Endodermal cell (in vitro differentiated cells): ENCODE data around the gene NLRP11. TPM values are rescaled to one million over a fixed set of nuclear protein-coding genes. Genes with fewer than 3 reads are reported as not detected.

Experiments
- DNase-seq: peaks from one replicate; pipeline ENCODE4 v3.0.0-alpha.2; 2017
- H3K27ac ChIP-seq: 2 replicates; pipeline ENCODE4 v1.5.1; 2013; ENCODE audit warnings: mild to moderate bottlenecking, low read depth, low read length, moderate library complexity
- H3K27me3 ChIP-seq: 2 replicates; pipeline ENCODE4 v1.6.1; 2013; ENCODE audit warnings: mild to moderate bottlenecking, low read length, moderate library complexity; ENCODE audit not compliant: insufficient read depth, control insufficient read depth, poor library complexity, severe bottlenecking
- H3K36me3 ChIP-seq: 2 replicates; pipeline ENCODE4 v1.7.0; 2013; ENCODE audit warnings: mild to moderate bottlenecking, low read length, moderate library complexity; ENCODE audit not compliant: control insufficient read depth, insufficient read depth
- H3K4me1 ChIP-seq: one replicate; pipeline ENCODE4 v1.7.0; 2013; ENCODE audit warnings: low read length; ENCODE audit not compliant: control insufficient read depth, insufficient read depth
- H3K4me3 ChIP-seq: 2 replicates; pipeline ENCODE4 v1.5.1; 2013; ENCODE audit warnings: mild to moderate bottlenecking, low read length, moderate library complexity
- H3K9ac ChIP-seq: 2 replicates; pipeline ENCODE4 v1.6.1; 2013; ENCODE audit warnings: mild to moderate bottlenecking, low read length, moderate library complexity; ENCODE audit not compliant: poor library complexity, severe bottlenecking; ENCODE audit errors: extremely low read depth
- H3K9me3 ChIP-seq: 2 replicates; pipeline ENCODE4 v1.6.1; 2013; ENCODE audit warnings: mild to moderate bottlenecking, low read length, moderate library complexity; ENCODE audit not compliant: control insufficient read depth
- H3K27ac Mint-ChIP-seq: 2 replicates; pipeline ENCODE4 v1.8.0; 2020; ENCODE audit warnings: mixed read lengths
- H3K27me3 Mint-ChIP-seq: 2 replicates; pipeline ENCODE4 v1.8.0; 2021; ENCODE audit warnings: mild to moderate bottlenecking, mixed read lengths; ENCODE audit not compliant: insufficient read depth
- H3K36me3 Mint-ChIP-seq: 2 replicates; pipeline ENCODE4 v1.8.0; 2020; ENCODE audit warnings: low read depth, mixed read lengths
- H3K4me1 Mint-ChIP-seq: 2 replicates; pipeline ENCODE4 v1.8.0; 2020; ENCODE audit warnings: mixed read lengths
- H3K4me3 Mint-ChIP-seq: 2 replicates; pipeline ENCODE4 v1.8.0; 2020; ENCODE audit warnings: mild to moderate bottlenecking, moderate library complexity, mixed read lengths
- H3K9me3 Mint-ChIP-seq: 2 replicates; pipeline ENCODE4 v1.8.0; 2020; ENCODE audit warnings: mild to moderate bottlenecking, mixed read lengths
- CTCF ChIP-seq: fragments of 200-600 bp; sonication (generic); conservative IDR thresholded peaks from 2 replicates; pipeline ENCODE4 v1.5.0; 2021; ENCODE audit warnings: antibody characterized with exemption, mild to moderate bottlenecking
- WGBS, 2 experiments: methylation state at CpG; one replicate each; pipeline versions ENCODE4 v1.1.5 to v1.1.7; 2013; ENCODE audit warnings: missing lambda C conversion rate in 2 of 2, mixed read lengths in 1 of 2; ENCODE audit not compliant: insufficient coverage in 1 of 2, insufficient read length in 1 of 2; 5-methylcytosine and 5-hydroxymethylcytosine counted together
- total RNA-seq, 2 donors: library from RNA; stranded (reverse); fragmentation: NEBNext Ultra II Directional in 1 of 2; extraction: Animal tissue kit (Norgen Biotek cat#: 25700) in 1 of 2; gene quantifications; 2 replicates in 1 of 2; 3 replicates in 1 of 2; pipeline ENCODE4 v1.2.1, GENCODE V29; 2021

NLRP11 gene
- total RNA-seq, 2 donors from 2014 or later = not detected

- Histone ChIP-seq H3K4me1 (no peaks in the 10 kb centered on the region), H3K4me3 (no peak within 1 kb of the TSS), H3K36me3 (no peaks in the 10 kb centered on the region), H3K27ac (no peak within 1 kb of the TSS), H3K9ac (no peak within 1 kb of the TSS), H3K9me3 (peaks cover 40% of the 10 kb centered on the region), H3K27me3 (no peaks in the 10 kb centered on the region)
- WGBS, 2 experiments = 83 to 86% methylated on average over 14 to 16 of the region's 16 CpGs
- H3K4me3 Mint-ChIP-seq = no peak within 1 kb of the TSS
- TF ChIP-seq CTCF = no peak
- no peaks in the 10 kb centered on the region for H3K27me3 Mint-ChIP-seq
- no peak within 1 kb of the TSS for H3K27ac Mint-ChIP-seq
- DNase-seq = no peak
- no peaks in the 10 kb centered on the region for H3K36me3 Mint-ChIP-seq
- H3K9me3 Mint-ChIP-seq = peaks cover 73% of the 10 kb centered on the region
- H3K4me1 Mint-ChIP-seq = no peaks in the 10 kb centered on the region
Observed at GRCh38 chr19:55836340-55836739, 4.5 kb upstream of the NLRP11 start, which contains the start of gene NLRP4. Gene NLRP4 (plus strand): TSS chr19:55836540. CDS start chr19:55852081, 15,541 bp downstream.

GRCh38 chr19:55832676-55833075 lies 877 bp upstream of the NLRP11 start:
- Histone ChIP-seq H3K4me3 (no peak overlapping the region), H3K9me3 (peaks cover 48% of the 10 kb centered on the region), H3K27ac (no peak overlapping the region), H3K4me1 (no peaks in the 10 kb centered on the region), H3K27me3 (no peaks in the 10 kb centered on the region), H3K36me3 (no peaks in the 10 kb centered on the region), H3K9ac (no peak overlapping the region)
- no peak for TF ChIP-seq CTCF
- no peak for DNase-seq
- H3K4me3 Mint-ChIP-seq = no peak overlapping the region
- H3K27ac Mint-ChIP-seq = no peak overlapping the region
- 93% methylated on average over 3 of the region's 4 CpGs; no CpG with 5 or more reads in 1 of the 2 experiments for WGBS, 2 experiments
- no peaks in the 10 kb centered on the region for H3K36me3 Mint-ChIP-seq
- H3K27me3 Mint-ChIP-seq = no peaks in the 10 kb centered on the region
- H3K4me1 Mint-ChIP-seq = no peaks in the 10 kb centered on the region
- peaks cover 70% of the 10 kb centered on the region for H3K9me3 Mint-ChIP-seq

GRCh38 chr19:55830656-55831055 lies 1.1 kb downstream of the NLRP11 start:
- H3K4me3 Mint-ChIP-seq = no peak overlapping the region
- Histone ChIP-seq H3K27ac (no peak overlapping the region), H3K36me3 (no peaks in the 10 kb centered on the region), H3K4me1 (no peaks in the 10 kb centered on the region), H3K4me3 (no peak overlapping the region), H3K9ac (no peak overlapping the region), H3K9me3 (peaks cover 31% of the 10 kb centered on the region), H3K27me3 (no peaks in the 10 kb centered on the region)
- no peak for DNase-seq
- H3K27me3 Mint-ChIP-seq = no peaks in the 10 kb centered on the region
- H3K4me1 Mint-ChIP-seq = no peaks in the 10 kb centered on the region
- 72 to 85% methylated on average over 4 to 5 of the region's 5 CpGs for WGBS, 2 experiments
- TF ChIP-seq CTCF = no peak
- H3K9me3 Mint-ChIP-seq = peaks cover 57% of the 10 kb centered on the region
- no peaks in the 10 kb centered on the region for H3K36me3 Mint-ChIP-seq
- H3K27ac Mint-ChIP-seq = no peak overlapping the region
